GM03348 (cell line): ENCODE results near the gene RAPGEF4.
"Not testable (repeated sequence)": the region's sequence is repeated elsewhere in the genome, so short reads cannot be mapped to it uniquely, and the experiment has no call there.

Source experiments
- DNase-seq: peaks from one replicate; pipeline ENCODE4 v3.0.0; 2012; ENCODE audit warnings: low spot score

The RAPGEF4 gene

DNA sequence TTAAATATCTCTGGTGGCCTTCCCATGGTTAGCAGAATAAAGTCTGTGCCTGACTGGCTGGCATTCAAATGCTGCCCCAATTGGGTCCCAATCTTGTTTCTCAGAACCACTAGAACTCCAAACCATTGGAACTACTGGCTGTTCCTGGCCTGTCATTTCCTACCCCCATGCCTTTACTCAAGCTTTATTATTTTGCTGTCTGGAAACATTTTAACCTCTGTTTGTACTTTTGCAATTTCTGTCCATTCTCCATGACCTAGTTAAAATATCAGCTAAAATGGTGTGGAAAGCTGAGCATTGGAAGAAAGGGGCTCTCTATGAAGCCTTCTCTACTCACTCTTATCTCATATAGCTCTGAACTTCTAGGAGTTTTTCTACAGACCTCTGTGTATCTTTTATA is 38.7 kb downstream of the RAPGEF4 start:
- DNase-seq, result no peak

DNA sequence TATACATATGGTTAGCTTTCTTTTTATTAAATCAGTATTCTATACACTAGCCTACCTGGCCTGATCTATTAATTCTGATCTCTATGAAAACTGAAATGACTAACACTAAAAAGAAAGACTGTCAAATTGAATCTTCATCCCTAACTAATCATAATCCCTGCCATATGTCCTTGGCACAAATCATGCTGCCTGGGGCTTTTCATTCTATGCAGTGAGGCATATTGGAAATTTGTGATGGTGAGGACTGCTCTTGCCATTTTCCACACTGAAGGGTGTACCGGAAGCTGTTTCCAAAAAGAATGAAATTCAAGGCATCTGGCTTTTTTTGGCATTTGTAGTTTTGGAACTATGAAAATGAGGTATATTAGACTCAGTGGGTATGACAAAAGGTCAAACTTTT is 39.7 kb downstream of the RAPGEF4 start:
- DNase-seq, result no peak

DNA sequence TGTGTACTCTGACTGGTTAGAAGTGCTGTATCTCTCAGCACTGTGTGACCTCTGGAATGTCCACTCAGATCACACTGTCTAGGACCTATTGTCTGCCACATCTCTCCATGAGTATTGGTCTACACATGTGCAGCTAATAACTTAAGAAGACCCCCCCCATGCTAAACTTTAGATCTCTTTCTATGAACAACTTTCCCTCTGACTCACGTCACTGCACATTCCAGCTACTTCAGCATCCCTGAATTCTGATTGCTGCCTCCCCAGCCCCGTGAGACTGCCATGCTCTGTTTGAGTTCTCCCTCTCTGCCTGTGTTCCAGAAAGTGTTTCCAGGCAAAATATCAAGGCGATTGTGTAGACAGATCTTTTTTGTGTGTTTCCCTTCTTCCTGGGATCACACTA is 41.8 kb downstream of the RAPGEF4 start:
- no peak for DNase-seq

DNA sequence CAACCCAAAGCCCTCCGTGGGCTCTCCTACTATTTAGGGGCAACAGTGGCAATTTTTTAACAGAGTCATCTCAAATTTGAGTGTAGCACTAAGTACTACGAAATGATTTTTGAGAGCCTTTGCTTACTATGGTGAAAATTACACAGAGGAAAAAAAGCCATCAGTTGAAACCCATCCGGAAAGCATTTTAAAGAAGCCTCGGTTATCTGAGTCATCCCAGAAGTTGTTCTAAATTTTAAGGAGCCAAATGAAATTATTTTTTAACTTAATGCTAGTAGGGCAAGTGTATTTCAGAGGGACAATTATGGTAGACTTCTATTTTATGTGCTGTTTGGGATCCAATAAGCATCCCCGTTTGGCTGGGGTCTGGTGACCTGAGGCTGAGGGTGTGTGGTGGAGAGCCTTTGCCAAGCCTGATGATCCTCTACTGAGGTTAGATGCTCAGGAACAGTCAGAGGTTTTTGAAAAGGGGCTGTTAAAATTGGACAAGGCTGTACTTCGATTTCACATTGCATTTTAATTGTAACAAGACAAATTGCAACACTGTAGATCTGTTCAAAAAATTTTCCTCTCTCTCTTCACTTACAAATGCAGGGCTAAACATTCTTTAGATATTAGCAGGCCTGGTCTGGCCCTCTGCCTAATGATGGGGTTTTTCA is 47.0 kb downstream of the RAPGEF4 start:
- peak; percentile 18 for DNase-seq

DNA sequence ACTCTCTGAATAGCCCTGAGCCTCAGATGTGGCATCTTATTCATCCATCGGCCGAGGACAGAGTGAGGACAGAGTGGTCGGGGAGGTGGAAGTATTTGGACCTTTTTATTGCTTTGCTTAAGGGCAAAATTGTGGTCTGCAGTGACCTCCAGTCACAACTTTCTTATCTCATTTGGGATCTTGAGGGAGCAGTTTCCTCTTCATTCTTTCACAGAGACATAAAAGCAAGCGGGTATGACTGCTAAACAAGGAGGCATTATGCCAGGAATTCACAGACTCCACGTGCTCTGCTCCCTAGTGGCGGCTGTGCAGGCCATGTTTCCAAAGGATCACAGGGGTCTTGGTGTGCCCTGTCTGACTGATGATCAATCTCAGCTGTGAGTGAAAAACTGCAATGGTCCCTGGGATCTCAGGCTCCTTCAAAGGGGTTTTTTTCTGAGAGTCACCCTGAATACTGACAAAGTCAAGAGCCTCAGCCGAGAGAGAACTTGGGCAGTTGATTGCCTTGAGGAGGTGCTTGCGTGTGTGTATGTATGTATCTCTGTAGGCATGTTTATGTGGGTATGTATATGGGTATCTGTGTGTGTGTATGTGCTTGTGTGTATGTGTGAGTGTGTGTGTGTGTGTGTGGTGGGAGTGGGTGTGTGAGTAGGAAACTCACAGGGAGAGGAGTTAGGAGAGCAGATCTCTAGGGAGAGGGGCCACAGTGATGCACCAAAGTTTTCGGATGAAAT is 47.7 kb downstream of the RAPGEF4 start:
- peak; percentile 85 for DNase-seq

DNA sequence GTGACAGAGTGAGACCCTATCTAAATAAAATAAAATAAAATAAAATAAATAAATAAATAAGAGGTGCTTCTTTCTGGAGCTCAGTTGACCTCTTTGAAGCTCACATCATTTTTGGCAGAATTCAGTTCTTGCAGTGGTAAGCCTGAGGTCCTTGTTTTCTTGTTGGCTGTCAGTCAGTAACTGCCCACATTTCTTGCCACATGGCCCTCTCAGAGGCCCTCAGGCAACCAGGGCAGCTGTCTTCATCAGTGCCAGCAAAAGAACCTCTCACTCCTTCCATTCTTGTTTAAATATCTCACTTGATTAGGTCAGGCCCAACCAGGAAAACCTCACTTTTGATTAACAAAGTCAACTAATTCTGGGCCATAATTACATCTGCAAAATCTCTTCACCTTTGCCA is 53.2 kb downstream of the RAPGEF4 start:
- no peak for DNase-seq

DNA sequence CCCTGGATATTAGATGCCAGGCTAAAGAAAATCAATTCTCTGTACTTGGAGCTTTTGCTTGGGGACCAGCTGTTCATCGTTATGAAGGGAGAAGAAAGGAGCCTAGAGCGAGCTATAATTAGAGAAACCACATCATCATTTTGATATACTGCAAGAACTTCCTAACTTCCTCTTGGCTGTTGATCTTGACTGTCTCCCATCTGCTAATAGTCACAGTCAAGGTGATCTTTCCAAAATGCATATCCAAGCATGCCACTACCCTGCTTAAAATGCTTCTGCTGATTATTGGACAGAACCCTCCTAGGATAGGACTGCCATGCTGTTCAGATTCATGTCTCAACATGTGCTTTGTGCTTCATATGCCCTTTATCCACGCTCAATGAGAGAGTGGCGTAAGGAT is 54.8 kb downstream of the RAPGEF4 start:
- DNase-seq, result peak; percentile 10

DNA sequence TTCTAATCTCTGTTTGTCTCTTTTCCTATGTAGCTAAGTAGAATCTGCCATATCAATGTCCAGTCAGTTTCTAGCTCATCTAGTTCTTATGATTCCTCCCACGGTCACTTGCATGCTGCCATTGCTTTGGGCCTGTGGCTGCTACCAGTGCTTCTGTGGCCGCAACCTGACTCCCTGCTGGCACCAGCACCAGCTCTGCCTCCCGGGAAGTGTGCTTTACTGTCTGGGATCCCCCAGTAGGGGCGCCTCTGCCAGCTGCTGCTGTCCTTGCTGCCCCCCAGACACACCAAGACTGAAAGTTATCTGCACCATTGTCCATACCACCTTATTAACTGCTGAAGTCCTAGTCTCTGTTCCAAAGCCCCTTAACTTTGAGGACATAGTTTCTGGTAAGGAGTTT is 56.3 kb downstream of the RAPGEF4 start:
- DNase-seq, result no peak

DNA sequence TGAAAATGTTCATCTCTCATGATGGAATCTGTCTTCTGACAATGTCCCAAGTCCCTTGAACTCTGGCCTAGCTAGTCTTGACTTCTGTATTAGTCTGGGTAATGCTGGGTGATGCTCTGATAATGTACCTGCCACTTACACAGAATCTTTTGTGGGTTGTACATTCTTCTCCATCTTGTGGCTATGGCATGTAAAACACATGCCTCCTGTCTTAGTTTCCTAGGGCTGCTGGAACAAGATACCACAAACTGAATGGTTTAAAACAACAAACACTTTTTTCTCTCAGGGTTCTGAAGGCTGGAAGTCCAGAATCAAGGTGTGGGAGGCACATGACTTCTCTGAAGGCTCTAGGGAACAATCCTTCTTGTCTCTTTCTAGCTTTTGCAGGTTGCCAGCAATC is 57.1 kb downstream of the RAPGEF4 start:
- DNase-seq, result no peak

DNA sequence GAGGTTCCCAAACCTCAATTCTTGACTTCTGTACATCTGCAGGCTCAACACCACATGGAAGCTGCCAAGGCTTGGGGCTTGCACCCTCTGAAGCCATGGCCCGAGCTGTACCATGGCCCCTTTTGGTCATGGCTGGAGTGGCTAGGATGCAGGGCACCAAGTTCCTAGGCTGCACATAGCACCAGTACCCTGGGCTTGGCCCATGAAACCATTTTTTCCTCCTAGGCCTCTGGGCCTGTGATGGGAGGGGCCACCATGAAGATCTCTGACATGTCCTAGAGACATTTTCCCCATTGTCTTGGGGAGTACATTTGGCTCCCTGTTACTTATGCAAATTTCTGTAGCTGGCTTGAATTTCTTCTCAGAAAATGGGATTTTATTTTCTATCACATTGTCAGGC is 67.7 kb downstream of the RAPGEF4 start:
- not testable (repeated sequence) for DNase-seq

DNA sequence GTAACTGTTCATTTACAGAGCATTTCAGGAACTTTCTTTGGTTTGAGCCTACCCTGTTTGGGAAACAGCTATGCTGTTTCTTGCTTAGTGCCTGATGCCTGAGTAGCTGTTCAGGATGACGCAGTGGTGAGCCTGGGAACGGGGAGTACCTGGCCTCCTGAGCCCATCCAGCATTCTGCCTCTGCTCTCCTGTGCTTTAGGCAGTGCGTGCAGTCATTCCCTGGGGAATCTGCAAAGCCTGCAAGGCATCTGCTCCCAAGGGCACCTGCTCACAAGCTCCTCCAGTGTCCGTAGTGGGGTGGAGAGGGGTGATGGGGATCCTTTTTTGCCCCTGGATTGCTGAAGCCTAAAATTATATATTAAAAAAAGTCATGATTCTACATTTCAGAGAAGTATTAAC is 68.8 kb downstream of the RAPGEF4 start:
- no peak for DNase-seq

DNA sequence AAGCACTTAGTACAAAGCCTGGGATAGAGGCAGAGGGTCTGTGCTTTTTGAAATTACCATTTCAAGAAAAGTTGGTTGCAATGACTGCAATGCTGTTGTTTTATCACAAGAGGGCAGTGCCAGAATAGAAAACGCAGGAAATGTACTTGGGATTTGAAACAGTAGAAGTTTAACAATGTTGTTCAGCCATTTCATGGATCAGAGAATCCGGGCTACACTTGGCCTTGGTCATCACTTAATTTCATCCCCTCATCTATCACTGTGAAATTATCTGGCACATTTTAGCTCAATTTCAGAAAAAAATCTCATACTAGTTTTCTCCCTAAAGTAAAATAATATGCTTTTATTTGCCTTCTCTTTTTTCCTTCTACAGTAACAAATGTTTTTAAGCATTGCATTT is 70.8 kb downstream of the RAPGEF4 start:
- peak; percentile 67 for DNase-seq

DNA sequence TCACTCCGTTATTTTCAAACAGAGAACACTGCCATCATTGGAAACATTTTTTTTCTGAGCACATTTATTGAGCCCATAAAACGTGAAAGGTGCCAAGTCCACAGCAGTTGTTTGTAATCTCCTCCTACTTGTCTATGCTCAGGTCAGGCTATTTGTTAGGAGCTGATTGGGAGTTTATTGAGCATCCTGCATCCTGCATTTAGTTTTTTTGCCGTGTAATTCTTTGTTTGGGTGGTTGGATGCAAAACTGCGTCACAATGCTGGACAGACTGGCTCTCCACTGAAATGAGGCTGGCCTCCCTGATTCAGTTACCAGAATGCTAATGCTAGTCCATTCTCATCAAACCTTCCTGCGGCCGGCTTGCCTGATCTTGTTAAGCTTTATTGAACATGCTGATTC is 71.4 kb downstream of the RAPGEF4 start:
- DNase-seq, result no peak

DNA sequence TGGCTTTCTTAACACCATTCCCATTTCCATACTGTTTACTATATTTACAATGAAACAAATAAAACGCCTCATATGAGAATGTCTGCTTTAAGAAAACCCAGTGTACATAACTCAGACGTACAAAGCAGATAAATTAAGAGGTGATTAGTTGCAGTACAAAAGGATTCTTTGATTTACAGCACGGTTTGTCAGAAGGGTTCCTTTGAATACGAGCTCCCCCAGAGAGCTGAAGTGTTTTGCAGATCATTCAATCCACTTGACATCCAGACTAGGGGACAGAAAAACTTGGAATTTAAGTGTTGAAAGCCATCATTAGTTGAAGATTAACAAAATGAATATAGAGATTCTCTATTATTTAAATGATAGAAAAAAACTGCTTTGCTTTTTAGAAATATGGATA is 72.5 kb downstream of the RAPGEF4 start:
- no peak for DNase-seq

DNA sequence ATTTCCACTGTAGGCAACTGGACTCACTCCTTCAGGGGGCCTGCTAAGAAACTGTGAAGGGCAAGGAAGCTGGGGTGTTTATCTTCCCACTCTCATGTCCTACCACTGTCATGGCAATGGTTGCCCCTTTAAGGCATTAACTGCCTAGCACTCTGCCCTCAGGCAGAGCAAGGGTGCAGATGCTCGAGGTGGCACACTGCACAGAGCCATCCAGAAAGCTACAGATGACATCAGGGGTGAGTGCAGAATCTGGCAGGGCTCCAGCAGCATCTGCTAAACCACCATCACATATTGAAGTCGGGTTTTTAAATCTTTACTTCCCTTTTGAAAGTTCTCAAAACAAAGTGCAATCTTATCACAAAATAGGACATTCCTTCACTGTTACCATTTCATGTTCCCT is 75.4 kb downstream of the RAPGEF4 start:
- DNase-seq, result no peak

DNA sequence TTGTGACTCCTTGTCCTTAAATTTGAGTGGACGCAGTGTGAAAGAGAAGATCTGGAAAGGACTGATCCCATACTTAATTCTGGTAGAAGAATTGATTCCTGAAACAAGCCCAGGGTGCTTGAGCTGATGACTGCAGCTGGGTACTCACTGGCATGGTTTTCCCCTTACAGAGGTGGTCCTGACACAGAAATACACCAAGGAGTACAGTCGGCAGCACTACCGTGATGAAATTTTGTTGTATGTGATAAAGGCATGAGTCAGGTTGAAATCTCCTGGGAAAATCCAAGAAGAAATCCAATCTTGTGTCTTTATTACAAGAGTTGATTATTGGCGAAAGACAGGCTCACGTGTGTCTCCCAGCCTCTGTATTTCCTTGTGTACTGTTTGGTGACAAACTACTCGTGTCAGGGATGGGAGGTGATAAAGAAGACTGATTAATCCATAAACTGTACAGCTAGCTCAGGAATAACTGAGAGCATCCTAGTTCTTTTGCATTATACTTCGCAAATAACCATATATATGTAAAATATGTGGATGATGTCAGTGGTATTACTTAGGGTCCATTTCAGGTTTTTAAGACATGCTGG is 76.6 kb downstream of the RAPGEF4 start:
- no peak for DNase-seq

DNA sequence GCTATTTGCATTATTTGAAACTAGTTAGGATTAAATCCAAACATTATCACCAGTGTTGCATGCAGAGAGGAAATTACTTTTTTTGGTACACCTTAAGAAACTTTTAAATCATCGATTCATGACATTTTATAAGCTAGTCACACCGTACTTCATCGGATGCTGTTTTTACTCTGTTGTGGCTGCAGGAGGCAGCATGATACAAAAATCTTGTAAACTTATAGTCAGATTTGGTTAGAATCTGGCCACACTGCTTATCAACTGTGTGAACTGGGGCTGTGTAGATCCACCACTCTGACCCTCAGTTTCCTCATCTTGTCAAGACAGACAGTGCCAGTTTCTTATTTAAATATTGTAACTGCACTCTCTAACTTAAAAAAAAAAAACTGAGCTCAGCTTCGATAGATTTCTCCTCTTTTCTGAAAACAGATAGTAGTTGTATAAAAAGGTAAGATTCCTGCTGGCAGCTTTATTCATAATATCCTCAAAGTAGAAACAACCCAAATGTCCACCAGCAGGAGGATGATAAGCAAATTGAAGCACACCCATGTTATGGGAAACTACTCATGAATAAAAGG is 77.8 kb downstream of the RAPGEF4 start:
- no peak for DNase-seq

DNA sequence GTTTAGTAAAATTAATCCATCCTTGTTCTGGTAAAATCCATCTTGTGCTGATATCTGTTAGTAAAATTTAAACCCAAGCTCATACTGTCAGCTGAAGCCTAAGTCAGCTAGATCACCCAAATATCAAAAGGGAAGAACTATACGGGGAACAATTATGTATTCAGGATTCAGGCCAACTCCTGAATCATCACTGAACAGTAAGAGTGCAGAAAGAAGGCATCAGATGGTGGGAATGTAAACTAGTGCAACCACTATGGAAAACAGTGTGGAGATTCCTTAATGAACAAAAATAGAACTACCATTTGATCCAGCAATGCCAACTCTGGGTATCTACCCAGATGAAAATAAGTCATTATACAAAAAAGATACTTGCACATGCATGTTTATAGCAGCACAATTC is 81.8 kb downstream of the RAPGEF4 start:
- DNase-seq, result no peak

DNA sequence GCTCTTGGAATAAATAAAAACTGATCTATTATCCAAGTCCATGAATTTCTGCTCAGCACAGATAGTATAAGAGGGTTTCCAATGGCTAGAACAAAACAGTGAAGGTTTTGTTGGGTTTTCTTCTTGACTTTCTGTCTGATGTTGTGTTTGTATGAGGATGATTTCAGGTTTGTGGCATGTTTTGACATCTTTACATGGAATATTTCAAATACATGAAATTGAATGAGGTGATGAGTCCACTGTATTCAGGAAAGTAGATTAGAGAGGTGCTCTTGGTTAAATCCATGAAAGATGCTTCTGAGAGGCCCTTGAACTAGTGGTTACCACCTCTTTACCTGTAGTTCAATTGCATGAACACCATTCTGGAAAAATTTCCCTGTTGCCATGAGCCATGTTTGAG is 84.3 kb downstream of the RAPGEF4 start:
- DNase-seq, result no peak

DNA sequence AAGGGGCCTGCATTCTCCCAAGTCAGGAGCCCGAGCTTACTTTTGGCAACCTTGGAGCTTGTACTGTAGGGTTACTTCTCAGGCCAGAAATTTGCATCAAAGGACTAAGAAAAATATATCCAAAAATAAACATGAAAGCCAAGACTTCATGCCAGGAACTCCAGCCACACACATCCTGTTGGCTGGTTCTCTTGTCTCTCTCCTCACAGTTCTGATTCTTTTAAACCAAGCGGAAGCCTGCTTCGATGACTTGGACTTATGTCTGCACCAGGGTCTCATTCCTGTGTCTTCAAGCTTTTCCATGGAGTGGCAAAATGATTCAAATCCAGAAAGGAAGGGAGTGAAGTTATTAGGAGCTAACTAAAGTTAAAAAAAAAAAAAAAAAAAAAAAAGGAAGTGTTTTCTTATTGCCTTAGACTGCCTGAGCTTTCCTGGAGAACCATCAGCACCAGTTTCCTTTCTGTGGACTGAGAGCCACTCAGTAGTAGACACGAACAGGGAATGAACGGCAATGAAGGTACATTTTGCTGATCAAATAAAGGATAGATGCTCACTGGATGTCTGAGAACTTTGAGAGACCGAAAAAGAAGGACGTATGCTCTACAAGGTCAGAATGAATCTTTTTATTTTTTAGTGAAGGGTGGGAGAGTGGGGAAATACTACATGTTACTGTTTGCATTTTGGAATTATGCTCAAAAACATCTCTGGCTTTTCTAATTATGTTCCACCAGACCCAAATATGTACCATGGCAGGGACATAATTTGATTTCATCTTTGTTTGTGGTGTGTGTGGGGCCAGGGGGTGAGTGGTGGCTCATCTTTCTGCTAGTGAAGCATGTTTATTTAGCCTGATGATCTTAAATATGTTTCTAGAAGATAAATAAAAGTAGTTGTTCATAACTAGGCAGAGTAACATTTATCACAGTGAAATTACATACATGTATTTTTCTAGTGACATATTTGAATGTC is 86.0 kb downstream of the RAPGEF4 start:
- DNase-seq, result no peak

DNA sequence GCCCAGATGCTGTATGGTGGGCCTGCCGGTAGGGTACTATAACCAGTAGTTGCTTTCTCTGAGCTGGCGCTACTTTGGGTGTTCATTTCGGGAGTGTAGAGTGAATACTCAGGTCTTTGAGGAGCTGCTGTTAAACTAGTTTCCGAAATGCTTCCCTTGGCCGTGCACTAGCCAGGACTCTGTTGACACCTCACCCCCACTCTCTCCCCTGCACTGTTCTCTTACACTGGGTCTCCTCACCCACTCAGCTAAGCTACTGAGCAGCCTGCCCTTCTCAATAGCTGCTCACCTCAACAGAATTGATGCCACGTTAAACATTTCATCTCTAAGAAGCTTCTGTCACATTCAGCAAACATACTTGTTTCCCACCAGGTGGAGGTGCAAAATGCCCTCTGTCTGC is 86.9 kb downstream of the RAPGEF4 start:
- DNase-seq, result no peak

DNA sequence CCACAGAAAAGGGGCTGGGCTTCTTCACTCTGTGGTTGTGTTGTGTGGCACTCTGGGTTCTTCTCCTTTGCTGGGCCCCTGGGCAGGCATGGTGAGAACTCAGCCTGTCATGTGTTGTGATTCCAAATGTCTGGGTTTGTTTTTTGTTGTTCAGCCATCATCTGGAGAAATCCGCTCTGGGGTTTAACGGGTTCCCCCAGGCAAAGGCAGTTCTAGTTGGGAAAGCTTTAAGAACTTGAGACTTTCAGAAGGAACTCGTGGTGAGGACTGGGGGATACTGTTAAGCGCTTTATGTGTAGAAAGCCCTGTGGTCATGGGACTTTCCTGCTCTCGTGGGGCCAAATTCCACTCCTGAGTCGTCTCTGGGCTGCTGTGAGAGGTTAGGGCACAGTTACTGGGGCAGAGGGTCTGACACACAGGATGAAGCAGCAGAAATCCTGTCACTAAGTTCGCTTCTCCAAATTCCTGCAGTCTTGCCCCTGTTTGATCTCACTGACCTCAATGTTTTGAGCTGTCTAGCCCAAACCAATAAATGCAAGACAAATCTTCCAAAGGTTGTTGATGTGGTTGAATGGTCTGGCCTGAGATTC is 87.7 kb downstream of the RAPGEF4 start:
- no peak for DNase-seq
